IMR-90 (cell line): ENCODE results near the gene TMEM19. TPM values are rescaled to one million over a fixed set of nuclear protein-coding genes. Genes with fewer than 3 reads are reported as not detected.

Experiments
- ATAC-seq: fragments of 200-7000 bp; cut with Tn5 transposase; 2 replicates; pipeline ENCODE4 v1.9.1; 2020; ENCODE audit warnings: low read depth, mild to moderate bottlenecking, moderate library complexity
- BruUV-seq: library from RNA; stranded (reverse); fragments of 400-500 nt; replicated peaks from 2 replicates; lab custom pipeline; 2021; lab: Mats Ljungman, UMichigan
- CTCF ChIA-PET: fragments of 300-600 bp; formaldehyde crosslinking; extraction: SDS; loops from one replicate; lab custom pipeline; 2021; ENCODE audit warnings: antibody characterized with exemption; lab: Yijun Ruan, JAX
- POLR2A ChIA-PET: fragments of 300-600 bp; sonication (Branson Sonifier 250); formaldehyde crosslinking; loops from one replicate; lab custom pipeline; 2022; ENCODE audit warnings: antibody characterized with exemption; ENCODE audit not compliant: unreplicated experiment; lab: Charles Lee
- DNase-seq: peaks from one replicate; pipeline ENCODE4 v3.0.0; 2013
- H2AFZ ChIP-seq: replicated peaks from 2 replicates; pipeline ENCODE3; 2013; ENCODE audit warnings: low read length, mild to moderate bottlenecking; ENCODE audit not compliant: poor library complexity
- H2AK5ac ChIP-seq: 2 replicates; pipeline ENCODE4 v1.6.1; 2013; ENCODE audit warnings: low read depth, low read length, inconsistent platforms
- H2AK9ac ChIP-seq: replicated peaks from 2 replicates; pipeline ENCODE3; 2013; ENCODE audit warnings: mild to moderate bottlenecking, low read depth, low read length, moderate library complexity; ENCODE audit not compliant: poor library complexity
- H2BK120ac ChIP-seq: 2 replicates; pipeline ENCODE4 v1.6.1; 2013; ENCODE audit warnings: low read depth, low read length, inconsistent platforms
- H2BK15ac ChIP-seq: 3 replicates; pipeline ENCODE4 v1.6.1; 2013; ENCODE audit warnings: low read depth, low read length, inconsistent platforms
- H2BK20ac ChIP-seq: 2 replicates; pipeline ENCODE4 v1.6.1; 2013; ENCODE audit warnings: low read depth, mild to moderate bottlenecking, inconsistent platforms, low read length, moderate library complexity
- H2BK5ac ChIP-seq: 2 replicates; pipeline ENCODE4 v1.6.1; 2013; ENCODE audit warnings: mild to moderate bottlenecking, low read depth, low read length, inconsistent platforms; ENCODE audit not compliant: poor library complexity, severe bottlenecking
- H3K14ac ChIP-seq: replicated peaks from 2 replicates; pipeline ENCODE4 v1.6.1; 2013; ENCODE audit warnings: low read depth, low read length, inconsistent platforms
- H3K18ac ChIP-seq: 2 replicates; pipeline ENCODE4 v1.6.1; 2013; ENCODE audit warnings: low read depth, low read length, control low read depth
- H3K23ac ChIP-seq: 2 replicates; pipeline ENCODE4 v1.6.1; 2013; ENCODE audit warnings: low read depth, low read length, inconsistent platforms
- H3K27ac ChIP-seq: 2 replicates; pipeline ENCODE4 v1.5.1; 2013; ENCODE audit warnings: mild to moderate bottlenecking, control low read depth, low read length; ENCODE audit not compliant: insufficient read depth
- H3K27me3 ChIP-seq: 2 replicates; pipeline ENCODE4 v1.6.1; 2013; ENCODE audit warnings: low read length; ENCODE audit not compliant: control insufficient read depth, insufficient read depth
- H3K36me3 ChIP-seq: 2 replicates; pipeline ENCODE4 v1.6.1; 2013; ENCODE audit warnings: low read length, mixed read lengths; ENCODE audit not compliant: control insufficient read depth, insufficient read depth
- H3K4ac ChIP-seq: 2 replicates; pipeline ENCODE4 v1.6.1; 2013; ENCODE audit warnings: low read depth, low read length, inconsistent platforms
- H3K4me1 ChIP-seq: 2 replicates; pipeline ENCODE4 v1.6.1; 2013; ENCODE audit warnings: low read length, mixed read lengths; ENCODE audit not compliant: control insufficient read depth, insufficient read depth
- H3K4me2 ChIP-seq: 2 replicates; pipeline ENCODE4 v1.6.1; 2013; ENCODE audit warnings: low read depth, mild to moderate bottlenecking, control low read depth, low read length, moderate library complexity
- H3K4me3 ChIP-seq: 2 replicates; pipeline ENCODE4 v1.5.1; 2013; ENCODE audit warnings: low read depth, mild to moderate bottlenecking, control low read depth, low read length, moderate library complexity; ENCODE audit not compliant: insufficient read depth
- H3K56ac ChIP-seq: 2 replicates; pipeline ENCODE4 v1.6.1; 2013; ENCODE audit warnings: low read length, inconsistent platforms; ENCODE audit not compliant: insufficient read depth; ENCODE audit errors: extremely low read depth
- H3K79me1 ChIP-seq, 2 experiments: 2 replicates each; pipeline ENCODE4 v1.6.1; 2013; ENCODE audit warnings: low read length in 2 of 2, inconsistent platforms in 1 of 2, low read depth in 1 of 2
- H3K9ac ChIP-seq: 2 replicates; pipeline ENCODE4 v1.6.1; 2013; ENCODE audit warnings: low read depth, low read length, control low read depth
- H3K9me1 ChIP-seq: 2 replicates; pipeline ENCODE4 v1.6.1; 2013; ENCODE audit warnings: low read length, inconsistent platforms; ENCODE audit not compliant: insufficient read depth
- H3K9me3 ChIP-seq: 2 replicates; pipeline ENCODE4 v1.6.1; 2013; ENCODE audit warnings: low read length; ENCODE audit not compliant: control insufficient read depth, insufficient read depth
- H4K20me1 ChIP-seq: 2 replicates; pipeline ENCODE4 v1.6.1; 2013; ENCODE audit warnings: low read length, inconsistent platforms; ENCODE audit not compliant: insufficient read depth
- H4K5ac ChIP-seq: 2 replicates; pipeline ENCODE4 v1.6.1; 2013; ENCODE audit warnings: mild to moderate bottlenecking, low read depth, low read length, control low read depth
- H4K8ac ChIP-seq, 2 experiments: 2 replicates each; pipeline ENCODE4 v1.6.1; 2013; ENCODE audit warnings: low read depth in 2 of 2, low read length in 2 of 2, control low read depth in 1 of 2, inconsistent platforms in 1 of 2
- H4K91ac ChIP-seq: 2 replicates; pipeline ENCODE4 v1.6.1; 2013; ENCODE audit warnings: low read depth, low read length, inconsistent platforms; ENCODE audit not compliant: insufficient read depth
- BHLHE40 ChIP-seq: fragments of 150-350 bp; IDR thresholded peaks from 2 replicates; pipeline ENCODE4 v1.6.1; 2016; ENCODE audit warnings: mild to moderate bottlenecking, low read depth, low read length
- CHD1 ChIP-seq: IDR thresholded peaks from 2 replicates; pipeline ENCODE4 v1.6.1; 2012; ENCODE audit warnings: low read depth, low read length, improper control_type of control experiment
- CTCF ChIP-seq: conservative IDR thresholded peaks from 2 replicates; pipeline ENCODE4 v1.5.1; 2012; ENCODE audit warnings: mild to moderate bottlenecking, low read depth, low read length, improper control_type of control experiment
- MAFK ChIP-seq: IDR thresholded peaks from 2 replicates; pipeline ENCODE4 v1.6.1; 2012; ENCODE audit warnings: low read depth, low read length, improper control_type of control experiment
- MXI1 ChIP-seq: IDR thresholded peaks from 2 replicates; pipeline ENCODE4 v1.6.1; 2012; ENCODE audit warnings: low read depth, mild to moderate bottlenecking, low read length, moderate library complexity, borderline replicate concordance
- POLR2A ChIP-seq: IDR thresholded peaks from 2 replicates; pipeline ENCODE4 v1.6.1; 2012; ENCODE audit warnings: mild to moderate bottlenecking, low read depth, low read length
- RCOR1 ChIP-seq: IDR thresholded peaks from 2 replicates; pipeline ENCODE4 v1.6.1; 2012; ENCODE audit warnings: mild to moderate bottlenecking, low read length, improper control_type of control experiment; ENCODE audit not compliant: insufficient replicate concordance
- RFX5 ChIP-seq: IDR thresholded peaks from 2 replicates; pipeline ENCODE4 v1.8.0; 2012; ENCODE audit warnings: low read depth, mild to moderate bottlenecking, low read length, moderate library complexity
- USF2 ChIP-seq: fragments of 150-350 bp; IDR thresholded peaks from 2 replicates; pipeline ENCODE4 v1.6.1; 2017; ENCODE audit warnings: mild to moderate bottlenecking, antibody characterized with exemption, low read length, low read depth
- whole genome bisulfite sequencing, 2 experiments: methylation state at CpG; one replicate each; pipeline versions ENCODE4 v1.1.5 to v1.1.7; 2013; ENCODE audit warnings: missing lambda C conversion rate in 2 of 2; ENCODE audit not compliant: insufficient read length in 1 of 2; ENCODE audit errors: extremely low coverage in 2 of 2; 5-methylcytosine and 5-hydroxymethylcytosine counted together
- dilution Hi-C: fragments of 300-500 bp; cut with HindIII; formaldehyde crosslinking; loops from one replicate; pipeline ENCODE4 v1.14.3; 2018; ENCODE audit warnings: low sequenced_read_pairs; ENCODE audit not compliant: unreplicated experiment
- in situ Hi-C: fragments of 300-500 bp; cut with MboI; formaldehyde crosslinking; loops from 3 replicates; pipeline ENCODE4 v1.14.3; 2019; ENCODE audit warnings: low sequenced_read_pairs, inconsistent platforms, mixed read lengths
- intact Hi-C: fragments of 100-400 bp; cut with micrococcal nuclease; formaldehyde crosslinking; loops from 2 replicates; pipeline ENCODE4 v1.10.0; 2022
- polyA plus RNA-seq, 3 experiments: library from polyadenylated mRNA; depleted of rRNA; stranded (reverse); fragments of >200 nt; gene quantifications; 2 replicates each; pipeline ENCODE4 v1.2.3, GENCODE V29; 2012; ENCODE audit warnings: low replicate concordance in 1 of 3
- total RNA-seq: library from RNA; depleted of rRNA; stranded (reverse); fragments of >200 nt; gene quantifications from 2 replicates; pipeline ENCODE4 v1.2.3, GENCODE V29; 2012

The TMEM19 gene
- total and polyA plus RNA-seq, 2 of the 4 experiments (the other 2 are of a cell fraction): 8.9 to 28.7 TPM

- H3K27ac ChIP-seq: peak overlapping the region; percentile 81; the same call in 1 of the 2 replicates
- peak overlapping the region; percentile 97 for H3K4me2 ChIP-seq
- ATAC-seq: no peak
- H3K18ac ChIP-seq: no peak overlapping the region; the same call in 1 of the 2 replicates
- H4K91ac ChIP-seq: 0 out of 2 replicates have a peak overlapping the region, but pooled peaks have one; percentile 86
- H2AK5ac ChIP-seq: no peak overlapping the region
- peak overlapping the region; percentile 77 for H3K14ac ChIP-seq
- H4K5ac ChIP-seq: peak overlapping the region; percentile 69; the same call in 1 of the 2 replicates
- no peak for DNase-seq
- H2BK15ac ChIP-seq: no peak overlapping the region
- peak overlapping the region; percentile 74; the same call in 1 of the 2 replicates for H3K9ac ChIP-seq
- H3K9me1 ChIP-seq: no peaks in the 10 kb centered on the region
- no peaks in the 10 kb centered on the region for H3K9me3 ChIP-seq
- 0 out of 2 replicates have a peak overlapping the region, but pooled peaks have one; percentile 87 for H2BK120ac ChIP-seq
- peak overlapping the region in 1 of 2 experiments; percentile 90; a peak in 3 of 4 replicates for H4K8ac ChIP-seq
- no peak overlapping the region for H2BK20ac ChIP-seq
- ChIA-PET POLR2A (no interaction called here), CTCF (interaction anchor here (0.8 to 1.1 kb wide), 2 partner anchors 8 to 53 kb away, joined by 3 read pairs; no protein-coding TSS in a partner anchor)
- WGBS, 2 experiments: 67% methylated on average over 3 of the region's 19 CpGs; no CpG with 5 or more reads in 1 of the 2 experiments
- no peaks in the 10 kb centered on the region for H3K36me3 ChIP-seq
- BruUV-seq: no TSS peak
- H2AK9ac ChIP-seq: no peak overlapping the region
- no peaks in the 10 kb centered on the region for H3K27me3 ChIP-seq
- peak overlapping the region; percentile 78 for H3K4me3 ChIP-seq
- TF ChIP-seq USF2 (no peak), RCOR1 (no peak), MAFK (no peak), CTCF (no peak), MXI1 (no peak), BHLHE40 (no peak), CHD1 (no peak), RFX5 (no peak), POLR2A (no peak)
- H2AFZ ChIP-seq: peak overlapping the region; percentile 98
- peaks cover 4 to 14% of the 10 kb centered on the region in 2 experiments; a peak in 3 of 4 replicates for H3K79me1 ChIP-seq
- H3K23ac ChIP-seq: peak overlapping the region; percentile 13; the same call in 1 of the 2 replicates
- H3K56ac ChIP-seq: peak overlapping the region; percentile 63
- intact Hi-C loops: no loop called here
- peak overlapping the region; percentile 63; the same call in 1 of the 2 replicates for H3K4ac ChIP-seq
- in situ Hi-C loops: no loop called here
- H2BK5ac ChIP-seq: peak overlapping the region; percentile 88
- peaks cover 1% of the 10 kb centered on the region; the same call in 1 of the 2 replicates for H3K4me1 ChIP-seq
- no peaks in the 10 kb centered on the region for H4K20me1 ChIP-seq
- dilution Hi-C loops: no loop called here
Observed at GRCh38 chr12:71685312-71685906, 473 bp upstream of the TMEM19 start.
